H1 (cell line): ENCODE measurements around the gene DOC2A. TPM values are rescaled to one million over a fixed set of nuclear protein-coding genes. Genes with fewer than 3 reads are reported as not detected.

ENCODE experiments used
- CTCF ChIA-PET: fragments of 300-600 bp; sonication (Branson Sonifier 250); formaldehyde crosslinking; loops from one replicate; lab custom pipeline; 2021; ENCODE audit not compliant: partially characterized antibody; lab: Charles Lee
- POLR2A ChIA-PET: fragments of 300-600 bp; sonication (Branson Sonifier 250); formaldehyde crosslinking; loops from one replicate; lab custom pipeline; 2021; ENCODE audit warnings: inconsistent platforms; ENCODE audit not compliant: partially characterized antibody; lab: Charles Lee
- DNase-seq, 2 experiments: peaks; one replicate each; pipeline versions ENCODE4 v3.0.0 to v3.0.0-alpha.2; 2010 to 2022; ENCODE audit warnings: low spot score in 2 of 2, low read depth in 1 of 2, mixed read lengths in 1 of 2
- FAIRE-seq: peaks from 2 replicates; lab custom pipeline; 2011; peaks lifted over from hg19 to GRCh38; lab: Jason Lieb, UNC
- H2AFZ ChIP-seq: 2 replicates; pipeline ENCODE4 v1.8.1; 2012; ENCODE audit warnings: low read length, inconsistent platforms
- H2AK5ac ChIP-seq: 2 replicates; pipeline ENCODE4 v1.6.1; 2013; ENCODE audit warnings: low read depth, low read length
- H2BK120ac ChIP-seq: replicated peaks from 2 replicates; pipeline ENCODE3; 2013; ENCODE audit warnings: low read depth, low read length, inconsistent platforms
- H2BK12ac ChIP-seq: 2 replicates; pipeline ENCODE4 v1.6.1; 2013; ENCODE audit warnings: low read depth, low read length
- H2BK15ac ChIP-seq: 2 replicates; pipeline ENCODE4 v1.6.1; 2013; ENCODE audit warnings: low read length
- H2BK20ac ChIP-seq: 2 replicates; pipeline ENCODE4 v1.6.1; 2013; ENCODE audit warnings: low read length
- H2BK5ac ChIP-seq: 2 replicates; pipeline ENCODE4 v1.6.1; 2013; ENCODE audit warnings: low read depth, low read length
- H3K14ac ChIP-seq: 2 replicates; pipeline ENCODE4 v1.6.1; 2013; ENCODE audit warnings: inconsistent platforms; ENCODE audit not compliant: insufficient read length
- H3K18ac ChIP-seq: 2 replicates; pipeline ENCODE4 v1.6.1; 2013; ENCODE audit warnings: low read length; ENCODE audit errors: extremely low read depth
- H3K23ac ChIP-seq: 2 replicates; pipeline ENCODE4 v1.6.1; 2013; ENCODE audit warnings: inconsistent platforms; ENCODE audit not compliant: insufficient read length
- H3K23me2 ChIP-seq: 2 replicates; pipeline ENCODE4 v1.6.1; 2013; ENCODE audit warnings: low read depth, low read length
- H3K27ac ChIP-seq: 2 replicates; pipeline ENCODE4 v1.6.1; 2011; ENCODE audit warnings: low read depth, low read length, inconsistent platforms
- H3K27me3 ChIP-seq, 4 experiments: replicated peaks in 1 of 4; 1 replicate in 1 of 4; 2 replicates in 3 of 4; pipeline versions ENCODE4 v1.6.1 to v1.8.1; 2011 to 2013; ENCODE audit warnings: low read length in 3 of 4, mild to moderate bottlenecking in 3 of 4, inconsistent platforms in 2 of 4, mixed read lengths in 2 of 4, moderate library complexity in 1 of 4; ENCODE audit not compliant: control insufficient read depth in 3 of 4, insufficient read depth in 3 of 4; ENCODE audit errors: extremely low read depth in 1 of 4
- H3K36me3 ChIP-seq, 4 experiments: 2 replicates each; pipeline versions ENCODE4 v1.6.1 to v1.8.1; 2011 to 2013; ENCODE audit warnings: mild to moderate bottlenecking in 4 of 4, low read length in 3 of 4, moderate library complexity in 2 of 4, control low read depth in 1 of 4, inconsistent platforms in 1 of 4; ENCODE audit not compliant: insufficient read depth in 4 of 4, control insufficient read depth in 2 of 4
- H3K4ac ChIP-seq: replicated peaks from 2 replicates; pipeline ENCODE3; 2013; ENCODE audit warnings: low read length, low read depth, mixed read lengths, inconsistent platforms; ENCODE audit not compliant: insufficient read length
- H3K4me1 ChIP-seq, 4 experiments: replicated peaks in 1 of 4; 1 replicate in 1 of 4; 2 replicates in 3 of 4; pipeline versions ENCODE4 v1.6.1 to v1.8.1; 2011 to 2013; ENCODE audit warnings: low read length in 3 of 4, inconsistent platforms in 2 of 4, mixed read lengths in 1 of 4; ENCODE audit not compliant: insufficient read depth in 4 of 4, control insufficient read depth in 3 of 4
- H3K4me2 ChIP-seq, 2 experiments: 2 replicates each; pipeline versions ENCODE4 v1.6.1 to v1.8.1; 2011 to 2013; ENCODE audit warnings: low read depth in 2 of 2, low read length in 2 of 2, control low read depth in 1 of 2, inconsistent platforms in 1 of 2, mild to moderate bottlenecking in 1 of 2; ENCODE audit not compliant: insufficient read depth in 1 of 2
- H3K4me3 ChIP-seq, 4 experiments: fragments of 200-600, 300-600 bp in 1 of 4; sonication (generic), shearing (Covaris generic), sonication (Bioruptor Twin) in 1 of 4; 2 replicates each; pipeline versions ENCODE4 v1.5.1 to v1.8.1; 2011 to 2016; ENCODE audit warnings: low read length in 4 of 4, low read depth in 3 of 4, control low read depth in 2 of 4, inconsistent platforms in 2 of 4, mild to moderate bottlenecking in 2 of 4, mixed read lengths in 1 of 4, moderate library complexity in 1 of 4; ENCODE audit not compliant: insufficient read depth in 2 of 4; ENCODE audit errors: extremely low read depth in 1 of 4
- H3K56ac ChIP-seq: replicated peaks from 2 replicates; pipeline ENCODE3; 2013; ENCODE audit warnings: low read depth, mild to moderate bottlenecking, mixed read lengths, low read length, inconsistent platforms; ENCODE audit not compliant: insufficient read length
- H3K79me1 ChIP-seq: 2 replicates; pipeline ENCODE4 v1.6.1; 2013; ENCODE audit warnings: low read depth, low read length, control low read depth
- H3K79me2 ChIP-seq, 2 experiments: 2 replicates each; pipeline versions ENCODE4 v1.6.1 to v1.8.1; 2012 to 2013; ENCODE audit warnings: low read length in 2 of 2, mild to moderate bottlenecking in 2 of 2, inconsistent platforms in 1 of 2; ENCODE audit not compliant: insufficient read depth in 2 of 2, control insufficient read depth in 1 of 2
- H3K9ac ChIP-seq, 4 experiments: replicated peaks in 1 of 4; 1 replicate in 1 of 4; 2 replicates in 3 of 4; pipeline versions ENCODE4 v1.6.1 to v1.8.1; 2011 to 2013; ENCODE audit warnings: low read depth in 3 of 4, low read length in 3 of 4, control low read depth in 2 of 4, mild to moderate bottlenecking in 2 of 4, moderate library complexity in 2 of 4, inconsistent platforms in 1 of 4; ENCODE audit errors: extremely low read depth in 1 of 4
- H3K9me3 ChIP-seq, 2 experiments: 2 replicates each; pipeline versions ENCODE4 v1.6.1 to v1.8.1; 2012 to 2013; ENCODE audit warnings: mild to moderate bottlenecking in 2 of 2, moderate library complexity in 2 of 2, control low read depth in 1 of 2, inconsistent platforms in 1 of 2, low read depth in 1 of 2, low read length in 1 of 2, mixed read lengths in 1 of 2; ENCODE audit not compliant: insufficient read depth in 2 of 2
- H4K20me1 ChIP-seq, 2 experiments: replicated peaks in 1 of 2; 2 replicates each; pipeline versions ENCODE3 to v1.8.1; 2011 to 2013; ENCODE audit warnings: inconsistent platforms in 2 of 2, low read length in 2 of 2, mild to moderate bottlenecking in 1 of 2; ENCODE audit not compliant: insufficient read depth in 2 of 2, control insufficient read depth in 1 of 2
- H4K5ac ChIP-seq: 2 replicates; pipeline ENCODE4 v1.6.1; 2013; ENCODE audit warnings: low read length, low read depth, mixed read lengths, inconsistent platforms; ENCODE audit not compliant: insufficient read length
- H4K8ac ChIP-seq: 2 replicates; pipeline ENCODE4 v1.8.0; 2013; ENCODE audit warnings: mild to moderate bottlenecking, moderate library complexity, low read length, inconsistent platforms; ENCODE audit not compliant: insufficient read depth; ENCODE audit errors: extremely low read depth
- H4K91ac ChIP-seq: replicated peaks from 2 replicates; pipeline ENCODE3; 2013; ENCODE audit warnings: low read length, mixed read lengths, inconsistent platforms; ENCODE audit not compliant: insufficient read length
- ASH2L ChIP-seq: fragments of 200-600, 300-600 bp; sonication (generic); IDR thresholded peaks from one replicate; pipeline ENCODE4 v1.7.1; 2017; ENCODE audit warnings: low read length
- BACH1 ChIP-seq: IDR thresholded peaks from 2 replicates; pipeline ENCODE4 v1.6.1; 2012; ENCODE audit warnings: low read length, improper control_type of control experiment
- BCL11A ChIP-seq, 2 experiments: IDR thresholded peaks; one replicate each; pipeline ENCODE4 v1.6.1; 2011; ENCODE audit warnings: low read depth in 2 of 2, low read length in 2 of 2, mild to moderate bottlenecking in 2 of 2
- CHD2 ChIP-seq: IDR thresholded peaks from 2 replicates; pipeline ENCODE4 v1.6.1; 2012; ENCODE audit warnings: low read length, improper control_type of control experiment
- FOSL1 ChIP-seq: IDR thresholded peaks from 2 replicates; pipeline ENCODE4 v1.6.1; 2011; ENCODE audit warnings: mild to moderate bottlenecking, low read depth, low read length, moderate library complexity; ENCODE audit not compliant: insufficient read depth
- GTF2F1 ChIP-seq: IDR thresholded peaks from 2 replicates; pipeline ENCODE4 v1.6.1; 2012; ENCODE audit warnings: low read depth, low read length, improper control_type of control experiment, borderline replicate concordance
- JUND ChIP-seq: IDR thresholded peaks from 2 replicates; pipeline ENCODE4 v1.6.1; 2011; ENCODE audit warnings: mild to moderate bottlenecking, improper control_type of control experiment, low read length
- POU5F1 ChIP-seq: IDR thresholded peaks from 2 replicates; pipeline ENCODE4 v1.6.1; 2011; ENCODE audit warnings: low read depth, mild to moderate bottlenecking, low read length, moderate library complexity
- SP4 ChIP-seq: IDR thresholded peaks from 2 replicates; pipeline ENCODE4 v1.6.1; 2012; ENCODE audit warnings: low read length, inconsistent platforms
- TAF7 ChIP-seq: optimal IDR thresholded peaks from 2 replicates; pipeline ENCODE3; 2011; ENCODE audit warnings: low read depth, mild to moderate bottlenecking, inconsistent platforms, low read length, moderate library complexity, borderline replicate concordance
- TEAD4 ChIP-seq: IDR thresholded peaks from 2 replicates; pipeline ENCODE4 v1.6.1; 2012; ENCODE audit warnings: low read depth, low read length, inconsistent platforms, mixed read lengths
- WGBS, 2 experiments: shearing (Covaris generic) in 1 of 2; methylation state at CpG; one replicate each; pipeline versions ENCODE4 v1.1.6 to v1.1.7; 2013 to 2015; ENCODE audit warnings: low lambda C conversion rate in 2 of 2, mixed read lengths in 2 of 2, inconsistent platforms in 1 of 2, low coverage in 1 of 2, missing lambda C conversion rate in 1 of 2; ENCODE audit not compliant: insufficient replicate concordance in 2 of 2, insufficient coverage in 1 of 2, insufficient read length in 1 of 2; ENCODE audit errors: extremely low coverage in 1 of 2, missing lambda C conversion rate in 1 of 2; 5-methylcytosine and 5-hydroxymethylcytosine counted together
- polyA plus RNA-seq, 7 experiments: library from polyadenylated mRNA; depleted of rRNA in 3 of 7; stranded (reverse) in 5 of 7; unstranded in 2 of 7; fragments of >200 nt in 5 of 7; fragments of 200-250 nt in 2 of 7; gene quantifications; 1 replicate in 5 of 7; 2 replicates in 1 of 7; 4 replicates in 1 of 7; pipeline versions ENCODE4 v1.2.1 to v1.2.3, GENCODE V29; 2011 to 2013; ENCODE audit warnings: missing spikeins in 2 of 7, mixed read lengths in 2 of 7
- total RNA-seq: library from RNA; stranded (reverse); fragmentation: NEBNext Ultra II Directional; extraction: Animal tissue kit (Norgen Biotek cat#: 25700); gene quantifications from 2 replicates; pipeline ENCODE4 v1.2.1, GENCODE V29; 2021
- TF ChIP-seq, protein P1 (sequence below): IDR thresholded peaks from 2 replicates; pipeline ENCODE4 v1.6.1; 2011; ENCODE audit warnings: low read length, improper control_type of control experiment

The DOC2A gene
- total and polyA plus RNA-seq, 2 of the 8 experiments (the other 6 are each of a cell fraction or from before 2014, with no cell fraction given): 13.9 to 20.7 TPM

DNA sequence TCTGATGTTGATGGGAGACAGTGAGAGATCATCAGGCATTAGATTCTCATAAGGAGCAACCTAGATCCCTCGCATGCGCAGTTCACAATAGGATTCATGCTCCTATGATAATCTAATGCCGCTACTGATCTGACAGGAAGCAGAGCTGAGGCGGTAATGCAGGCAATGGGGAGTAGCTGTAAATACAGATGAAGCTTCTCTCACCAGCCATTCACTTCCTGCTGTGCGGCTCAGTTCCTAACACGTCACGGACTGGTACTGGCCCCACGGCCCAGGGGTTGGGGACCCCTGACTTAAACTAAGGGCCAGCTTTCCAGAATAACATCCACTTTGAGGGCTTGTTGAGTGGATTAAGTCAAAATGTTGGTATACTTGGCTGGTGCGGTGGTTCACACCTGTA is 51.5 kb downstream of the DOC2A start:
- Histone ChIP-seq H2BK12ac (no peak overlapping the region), H2BK20ac (no peak overlapping the region), H2AK5ac (no peak overlapping the region), H3K27ac (no peak overlapping the region), H2AFZ (no peak overlapping the region), H3K79me1 (no peaks in the 10 kb centered on the region), H3K23me2 (peaks cover 12% of the 10 kb centered on the region), H2BK120ac (no peak overlapping the region), H3K9ac (no peak overlapping the region), H3K4me1 (peaks cover 0 to 5% (median 3%) of the 10 kb centered on the region in 4 experiments; a peak in 5 of 7 replicates), H3K4me2 (no peak overlapping the region), H3K23ac (no peak overlapping the region), H3K9me3 (no peaks in the 10 kb centered on the region), H4K20me1 (no peaks in the 10 kb centered on the region), H3K4me3 (no peak overlapping the region), H3K27me3 (peaks cover 0 to 2% (median 0%) of the 10 kb centered on the region in 4 experiments; a peak in 1 of 7 replicates), H2BK15ac (no peak overlapping the region), H4K5ac (no peak overlapping the region), H2BK5ac (no peak overlapping the region), H3K36me3 (no peaks in the 10 kb centered on the region), H4K8ac (no peak overlapping the region), H4K91ac (no peak overlapping the region), H3K4ac (no peak overlapping the region), H3K56ac (no peak overlapping the region), H3K18ac (no peak overlapping the region), H3K14ac (no peak overlapping the region), H3K79me2 (no peaks in the 10 kb centered on the region)
- DNase-seq (no peak), FAIRE-seq (no peak)
- TF ChIP-seq JUND (no peak), FOSL1 (no peak), BACH1 (no peak), CHD2 (no peak), BCL11A (IDR thresholded peaks at IDR 0.05; ENCODE audit: low read depth in 2 of 2, low read length in 2 of 2) (no peak), TEAD4 (no peak), POU5F1 (no peak), TAF7 (no peak), GTF2F1 (no peak), SP4 (no peak), ASH2L (no peak)
- TF ChIP-seq, protein P1, sequence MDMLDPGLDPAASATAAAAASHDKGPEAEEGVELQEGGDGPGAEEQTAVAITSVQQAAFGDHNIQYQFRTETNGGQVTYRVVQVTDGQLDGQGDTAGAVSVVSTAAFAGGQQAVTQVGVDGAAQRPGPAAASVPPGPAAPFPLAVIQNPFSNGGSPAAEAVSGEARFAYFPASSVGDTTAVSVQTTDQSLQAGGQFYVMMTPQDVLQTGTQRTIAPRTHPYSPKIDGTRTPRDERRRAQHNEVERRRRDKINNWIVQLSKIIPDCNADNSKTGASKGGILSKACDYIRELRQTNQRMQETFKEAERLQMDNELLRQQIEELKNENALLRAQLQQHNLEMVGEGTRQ: no peak
- ChIA-PET CTCF (no interaction called here), POLR2A (interaction anchor here (0.6 kb wide), 1 partner anchor 57 kb away, joined by 3 read pairs; no protein-coding TSS in a partner anchor)
- WGBS, 2 experiments: 81% methylated on average over 9 of the region's 9 CpGs; no CpG with 5 or more reads in 1 of the 2 experiments
